ENCODE data around the gene CACNA1B.
"Not testable (repeated sequence)": the region's sequence is repeated elsewhere in the genome, so short reads cannot be mapped to it uniquely, and the experiment has no call there.

CACNA1B gene

DNA sequence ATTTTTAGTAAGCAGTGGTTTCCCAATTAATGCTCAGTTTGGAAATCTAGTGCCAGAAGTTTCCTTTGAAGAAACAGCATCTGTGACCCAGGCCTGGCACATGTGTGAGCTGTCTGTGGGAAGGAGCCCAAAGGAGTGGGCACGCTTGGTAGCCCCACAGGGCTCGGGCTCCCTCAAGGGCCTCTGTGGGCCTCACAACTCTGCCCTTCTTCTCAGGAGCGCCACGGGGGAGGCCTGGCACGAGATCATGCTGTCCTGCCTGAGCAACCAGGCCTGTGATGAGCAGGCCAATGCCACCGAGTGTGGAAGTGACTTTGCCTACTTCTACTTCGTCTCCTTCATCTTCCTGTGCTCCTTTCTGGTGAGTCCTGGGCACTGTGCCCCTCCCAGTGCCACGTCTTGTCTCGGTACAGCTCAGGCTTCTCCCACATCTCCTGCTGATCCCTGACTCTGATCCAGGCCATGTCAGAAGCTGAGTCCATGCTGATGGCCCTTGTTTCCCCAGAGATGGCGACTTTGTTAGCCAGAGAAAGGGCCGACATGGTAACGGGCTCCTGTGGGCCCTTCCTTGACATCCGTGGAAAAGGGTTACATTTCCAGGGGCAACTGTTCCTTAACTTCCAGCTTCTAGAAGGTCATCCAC, 200.4 kb downstream of the CACNA1B start:
- DNase-seq (ENCODE audit: extremely low spot score, insufficient read length, low read depth): no peak
- FAIRE-seq: no peak

DNA sequence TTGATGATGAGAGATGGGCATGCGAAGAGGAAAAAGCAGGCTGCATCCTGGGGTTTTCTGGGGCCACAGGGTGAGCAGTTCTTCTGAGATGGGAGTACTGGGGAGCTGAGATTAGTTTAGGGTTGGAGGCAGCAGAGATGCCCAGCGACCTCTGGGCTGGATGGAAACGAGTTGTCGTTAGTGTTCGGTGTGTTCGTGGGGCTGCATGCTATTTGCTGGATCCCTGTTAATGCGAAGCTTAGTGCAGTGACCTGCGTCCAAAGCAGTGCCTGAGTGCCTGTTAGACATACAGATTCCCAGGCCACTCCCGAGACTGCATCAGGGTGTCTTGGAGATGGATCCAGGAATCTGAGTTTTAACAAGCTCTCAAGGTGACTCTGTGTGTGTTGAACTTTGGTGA, 201.3 kb downstream of the CACNA1B start:
- FAIRE-seq (no peak), DNase-seq (ENCODE audit: extremely low spot score, insufficient read length, low read depth) (no peak)

- FAIRE-seq: no peak
- DNase-seq (ENCODE audit: extremely low spot score, insufficient read length, low read depth): no peak
Measured at GRCh38 chr9:138080979-138081378, 203.4 kb downstream of the CACNA1B start.

GRCh38 chr9:138082918-138083636, 205.5 kb downstream of the CACNA1B start:
- DNase-seq (ENCODE audit: extremely low spot score, insufficient read length, low read depth): no peak
- FAIRE-seq: no peak

DNA sequence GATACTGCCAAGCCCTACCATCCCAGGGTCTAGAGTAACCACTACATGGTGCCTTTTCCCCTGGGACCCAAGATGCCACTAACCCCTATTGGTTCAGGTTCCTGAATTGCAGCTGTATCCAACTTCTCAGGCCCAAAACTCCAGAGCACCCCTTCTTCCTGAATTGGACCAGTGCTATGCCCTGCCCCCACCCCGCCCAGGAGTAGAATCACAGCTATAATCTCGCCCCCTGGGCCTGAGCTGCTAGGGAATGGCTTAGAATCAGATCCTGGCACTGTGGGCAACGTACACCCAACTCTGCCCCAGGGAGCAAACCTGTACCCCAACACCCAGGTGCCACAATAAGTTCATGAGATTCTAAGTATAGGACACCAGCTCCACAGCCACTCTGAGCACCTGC, 206.3 kb downstream of the CACNA1B start:
- FAIRE-seq: no peak
- DNase-seq (ENCODE audit: extremely low spot score, insufficient read length, low read depth): no peak

DNA sequence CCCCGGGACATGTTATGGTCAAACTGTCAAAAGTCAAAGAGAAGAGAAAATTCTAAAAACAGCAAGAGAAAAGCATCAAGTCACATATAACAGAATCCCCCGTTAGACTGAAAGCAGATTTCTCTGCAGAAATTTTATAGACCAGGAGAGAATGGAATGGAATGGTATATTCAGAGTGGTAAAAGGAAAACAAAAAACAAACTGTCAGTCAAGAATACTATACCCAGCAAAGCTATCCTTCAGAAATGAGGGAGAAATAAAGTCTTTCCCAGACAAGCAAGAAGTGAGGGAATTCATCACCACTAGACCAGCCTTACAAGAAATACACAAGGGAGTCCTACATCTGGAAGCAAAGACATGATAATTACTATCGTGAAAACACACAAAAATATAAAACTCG, 208.0 kb downstream of the CACNA1B start:
- no peak for DNase-seq (ENCODE audit: extremely low spot score, insufficient read length, low read depth)
- FAIRE-seq: no peak

GRCh38 chr9:138092057-138092456, 214.5 kb downstream of the CACNA1B start:
- DNase-seq (ENCODE audit: extremely low spot score, insufficient read length, low read depth); FAIRE-seq: not testable (repeated sequence)

- FAIRE-seq: no peak
- no peak for DNase-seq (ENCODE audit: extremely low spot score, insufficient read length, low read depth)
Measured at GRCh38 chr9:138094028-138094427, 216.4 kb downstream of the CACNA1B start.

DNA sequence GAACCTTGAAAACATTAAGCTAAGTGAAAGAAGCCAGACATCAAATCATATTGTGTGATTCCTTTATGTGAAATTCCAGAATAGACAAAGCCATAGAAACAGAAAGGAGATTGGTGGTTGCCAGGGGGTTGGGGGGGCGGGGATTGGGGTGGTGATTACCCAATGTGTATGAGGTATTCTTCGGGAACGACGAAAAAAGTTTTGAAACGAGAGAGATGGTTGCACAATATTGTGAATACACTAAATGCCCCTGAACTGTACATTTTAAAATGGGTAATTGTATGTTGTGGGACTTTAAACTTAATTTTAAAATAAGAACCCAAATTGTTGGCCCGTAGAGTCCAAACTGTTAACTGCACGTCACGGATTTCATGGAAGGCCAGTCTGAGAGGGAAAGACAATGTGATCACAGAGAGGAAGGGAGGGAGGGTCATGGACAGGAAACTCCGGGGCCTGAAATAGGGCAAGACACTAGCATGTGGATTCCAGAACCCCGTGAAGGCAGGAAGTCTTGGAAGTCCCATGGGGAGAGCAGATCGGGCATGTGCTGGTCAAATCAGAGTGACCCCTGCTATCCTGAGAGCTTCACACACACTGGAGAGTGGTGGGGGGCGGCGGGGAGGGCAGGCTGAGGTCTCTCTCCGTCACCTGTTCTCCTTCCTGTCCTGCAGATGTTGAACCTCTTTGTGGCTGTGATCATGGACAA, 218.4 kb downstream of the CACNA1B start:
- DNase-seq (ENCODE audit: extremely low spot score, insufficient read length, low read depth) (no peak), FAIRE-seq (no peak)

GRCh38 chr9:138096519-138096845, 218.9 kb downstream of the CACNA1B start:
- FAIRE-seq (no peak), DNase-seq (ENCODE audit: extremely low spot score, insufficient read length, low read depth) (no peak)

DNA sequence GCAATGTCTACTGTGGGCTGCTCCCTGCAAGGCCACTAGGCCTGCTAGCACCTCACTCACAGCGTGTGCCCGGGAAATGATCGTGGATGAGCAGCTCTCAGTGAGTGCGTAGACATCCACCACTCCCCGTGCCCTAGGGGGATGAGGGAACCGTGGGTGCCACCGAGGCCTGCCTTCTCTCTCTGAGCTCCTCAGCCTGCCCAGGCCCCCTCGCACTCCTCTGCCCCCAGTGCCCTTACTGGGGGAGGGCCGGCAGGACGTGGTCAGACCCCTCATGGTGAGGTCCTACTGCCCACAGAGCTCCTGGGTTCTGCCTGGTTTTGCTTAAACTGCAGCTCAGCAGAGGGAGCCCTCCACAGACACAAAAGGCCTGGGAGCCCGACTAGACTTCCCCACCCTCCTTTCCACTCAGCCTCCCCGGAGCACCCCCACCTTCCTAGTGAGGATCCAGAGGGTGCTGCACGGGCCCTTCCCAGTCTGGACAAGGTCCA, 220.0 kb downstream of the CACNA1B start:
- DNase-seq (ENCODE audit: extremely low spot score, insufficient read length, low read depth): no peak
- no peak for FAIRE-seq

DNA sequence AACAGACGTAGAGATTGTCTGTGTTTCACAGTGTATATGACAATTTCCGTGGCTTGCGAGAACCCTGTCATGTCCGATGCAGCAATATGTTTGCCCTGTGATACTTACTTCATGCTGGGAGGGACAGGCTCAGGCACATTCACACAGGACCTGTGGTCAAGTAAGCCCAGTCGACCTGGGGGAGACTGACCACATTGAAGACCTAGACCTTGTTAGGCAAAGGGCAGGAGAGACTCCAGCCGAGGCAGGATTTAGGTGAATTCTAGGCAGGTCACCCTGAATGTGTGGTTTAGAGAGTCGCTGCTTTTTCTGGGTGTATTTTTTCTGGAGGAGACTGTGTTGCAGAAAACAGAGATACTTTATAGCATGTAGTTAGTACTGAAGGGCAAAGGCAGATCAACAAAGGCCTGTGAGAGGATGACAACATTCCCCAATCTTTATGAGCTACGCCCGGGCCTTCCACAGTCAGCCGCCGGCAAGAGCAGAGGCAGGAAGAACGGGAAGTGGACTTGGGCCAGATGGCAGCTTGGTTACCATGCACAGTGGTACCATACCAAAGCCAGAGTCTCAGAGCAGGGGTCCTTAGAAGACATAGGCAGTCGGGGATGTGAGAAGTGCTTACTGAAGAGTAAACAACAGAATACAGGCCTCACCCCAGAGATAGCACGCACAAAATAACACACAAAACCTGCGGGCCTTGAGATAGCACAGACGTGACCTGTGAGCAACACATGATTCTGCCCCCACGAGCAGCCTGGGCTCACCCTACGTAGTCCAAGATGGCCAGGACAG, 220.7 kb downstream of the CACNA1B start:
- FAIRE-seq (no peak), DNase-seq (ENCODE audit: extremely low spot score, insufficient read length, low read depth) (no peak)

DNA sequence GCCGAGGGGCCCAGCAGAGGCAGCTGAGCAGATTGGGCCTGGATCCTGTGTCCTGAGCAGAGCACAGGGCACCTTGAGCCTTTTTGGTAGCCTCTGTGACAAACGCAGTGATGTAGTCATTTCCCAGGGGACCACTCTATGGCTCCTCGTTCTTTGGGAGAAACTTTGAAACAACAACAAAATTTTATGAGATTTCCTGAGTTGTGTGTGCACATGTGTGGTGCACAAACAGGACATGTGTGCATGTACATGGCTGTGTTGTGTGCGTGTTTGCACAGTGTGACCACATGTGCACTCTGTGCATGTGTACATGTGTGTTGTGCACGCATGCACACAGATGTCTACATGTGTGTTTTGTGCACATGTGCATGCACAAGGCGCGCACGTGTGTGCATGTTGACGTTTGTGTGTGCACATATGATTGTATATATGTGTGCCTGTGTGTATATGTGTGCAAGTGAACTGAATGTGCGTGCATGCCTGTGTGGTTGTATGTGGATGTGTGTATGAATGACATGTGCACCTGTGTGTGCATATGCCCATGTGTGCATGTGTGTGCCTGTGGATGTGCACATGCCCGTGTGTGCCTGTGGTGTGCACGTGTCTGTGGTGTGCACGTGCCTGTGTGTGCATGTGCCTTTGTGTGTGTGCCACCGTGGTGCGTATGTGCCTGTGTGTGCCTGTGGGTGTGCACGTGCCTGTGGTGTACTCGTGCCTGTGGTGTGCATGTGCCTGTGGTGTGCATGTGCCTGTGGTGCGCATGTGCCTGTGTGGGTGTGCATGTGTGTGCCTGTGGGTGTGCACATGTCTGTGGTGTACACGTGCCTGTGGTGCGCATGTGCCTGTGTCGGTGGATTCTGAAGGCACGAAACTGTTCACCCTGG, 221.6 kb downstream of the CACNA1B start:
- FAIRE-seq: no peak
- DNase-seq (ENCODE audit: extremely low spot score, insufficient read length, low read depth): no peak

DNA sequence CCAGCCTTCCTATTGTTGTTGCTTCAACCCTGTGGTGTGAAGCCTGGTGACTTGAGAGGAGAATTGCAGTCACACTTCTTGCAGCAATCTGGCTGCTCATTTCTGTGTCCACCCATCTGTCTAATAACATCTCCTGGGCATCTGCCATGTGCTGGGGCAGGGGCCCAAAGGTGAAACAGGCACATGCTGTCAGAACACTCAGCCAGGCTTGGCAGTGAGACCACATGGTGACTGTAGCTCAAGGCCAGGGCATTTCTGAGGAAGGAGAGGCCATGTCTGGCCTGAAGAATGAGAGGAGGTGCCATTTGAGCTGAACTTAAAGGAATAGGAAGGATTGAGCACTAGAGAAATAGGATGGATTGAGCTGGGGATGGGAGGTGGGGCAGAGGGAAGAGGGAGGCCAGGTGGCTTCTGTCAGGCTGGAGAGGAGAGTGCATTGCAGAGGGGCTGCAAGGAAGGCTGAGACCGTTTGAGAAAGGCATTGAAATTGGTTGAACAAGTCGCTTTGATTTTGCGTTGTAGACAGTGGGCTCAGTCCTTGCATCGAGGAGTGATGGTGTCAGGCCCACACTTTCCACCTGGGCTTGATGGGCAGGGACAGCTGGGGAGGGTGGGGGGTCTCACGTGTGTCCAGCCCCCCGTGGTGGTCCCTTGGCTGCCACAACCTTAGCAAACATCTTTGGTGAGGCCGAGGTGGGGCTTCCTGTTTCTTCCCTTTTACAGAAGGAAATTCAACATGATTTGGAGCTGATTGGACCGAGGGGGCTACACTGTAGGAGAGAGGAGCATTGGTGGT, 222.4 kb downstream of the CACNA1B start:
- DNase-seq (ENCODE audit: extremely low spot score, insufficient read length, low read depth): no peak
- no peak for FAIRE-seq

DNA sequence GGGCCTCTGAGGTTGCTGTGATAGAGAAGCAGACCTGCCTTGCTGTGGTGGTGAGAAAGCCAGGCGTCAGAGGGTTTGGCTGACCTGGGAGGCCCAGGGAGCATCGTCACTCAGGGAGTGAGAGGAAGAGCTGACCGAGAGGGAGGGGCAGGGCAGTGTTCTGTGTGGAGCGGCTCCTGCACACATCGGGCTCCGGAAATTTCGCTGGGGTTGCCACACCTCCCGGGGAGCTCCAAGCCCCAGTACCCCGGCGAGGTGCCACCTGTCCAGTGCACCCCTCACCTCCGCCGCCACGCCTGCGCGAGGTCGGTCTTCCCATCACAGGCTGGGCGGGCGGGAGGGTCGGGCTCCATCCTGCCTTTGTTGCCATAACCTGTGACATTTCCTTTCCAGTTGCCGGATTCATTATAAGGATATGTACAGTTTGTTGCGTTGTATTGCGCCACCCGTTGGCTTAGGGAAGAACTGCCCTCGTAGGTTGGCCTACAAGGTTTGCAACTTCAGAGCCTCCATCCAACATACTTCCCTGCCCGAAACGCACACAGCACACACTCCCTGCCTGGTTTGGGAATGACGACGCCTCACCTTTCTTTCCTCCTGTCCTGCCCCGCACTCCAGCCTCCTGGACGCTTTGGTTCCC, 223.2 kb downstream of the CACNA1B start:
- DNase-seq (ENCODE audit: extremely low spot score, insufficient read length, low read depth) (no peak), FAIRE-seq (no peak)

DNA sequence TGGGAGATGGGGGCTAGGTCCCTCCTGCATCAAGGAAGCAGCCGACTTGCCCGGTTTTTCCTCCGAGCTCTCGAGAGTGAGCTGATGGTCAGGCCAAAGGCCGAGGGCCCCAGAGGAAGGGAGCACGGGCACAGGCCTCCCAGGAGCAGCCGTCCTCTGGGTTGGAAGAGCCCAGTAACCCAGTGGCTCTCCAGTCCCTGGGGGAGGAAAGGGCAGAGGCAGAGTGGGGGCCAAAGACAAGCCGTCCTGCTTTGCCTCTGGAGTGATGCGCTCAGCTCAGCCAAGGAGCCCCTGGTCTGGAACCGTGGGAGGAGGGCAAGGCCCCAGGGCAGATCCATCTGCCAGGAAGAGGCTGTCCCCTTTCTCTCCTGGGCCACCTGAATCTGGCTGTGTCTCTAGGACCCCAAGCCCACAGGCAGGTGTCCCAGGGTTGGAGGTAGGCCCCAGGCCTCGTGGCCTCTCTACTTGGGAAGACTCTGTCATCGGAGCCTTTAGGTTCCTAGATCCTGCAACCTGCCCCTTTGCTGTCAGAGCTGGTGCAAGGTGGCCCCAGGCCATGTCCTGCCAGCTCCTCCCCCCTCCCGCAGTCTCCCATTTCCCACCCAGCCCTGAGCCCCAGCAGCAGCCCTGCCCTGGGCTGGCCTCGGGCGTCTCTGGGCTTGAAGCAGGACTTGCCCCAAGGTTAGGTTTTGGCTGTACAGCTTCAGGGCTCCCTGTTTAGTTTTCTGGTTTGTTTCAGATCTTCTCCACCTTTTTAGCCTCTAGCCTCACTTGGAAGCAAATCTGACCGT, 224.1 kb downstream of the CACNA1B start:
- FAIRE-seq: no peak
- DNase-seq (ENCODE audit: extremely low spot score, insufficient read length, low read depth): no peak

DNA sequence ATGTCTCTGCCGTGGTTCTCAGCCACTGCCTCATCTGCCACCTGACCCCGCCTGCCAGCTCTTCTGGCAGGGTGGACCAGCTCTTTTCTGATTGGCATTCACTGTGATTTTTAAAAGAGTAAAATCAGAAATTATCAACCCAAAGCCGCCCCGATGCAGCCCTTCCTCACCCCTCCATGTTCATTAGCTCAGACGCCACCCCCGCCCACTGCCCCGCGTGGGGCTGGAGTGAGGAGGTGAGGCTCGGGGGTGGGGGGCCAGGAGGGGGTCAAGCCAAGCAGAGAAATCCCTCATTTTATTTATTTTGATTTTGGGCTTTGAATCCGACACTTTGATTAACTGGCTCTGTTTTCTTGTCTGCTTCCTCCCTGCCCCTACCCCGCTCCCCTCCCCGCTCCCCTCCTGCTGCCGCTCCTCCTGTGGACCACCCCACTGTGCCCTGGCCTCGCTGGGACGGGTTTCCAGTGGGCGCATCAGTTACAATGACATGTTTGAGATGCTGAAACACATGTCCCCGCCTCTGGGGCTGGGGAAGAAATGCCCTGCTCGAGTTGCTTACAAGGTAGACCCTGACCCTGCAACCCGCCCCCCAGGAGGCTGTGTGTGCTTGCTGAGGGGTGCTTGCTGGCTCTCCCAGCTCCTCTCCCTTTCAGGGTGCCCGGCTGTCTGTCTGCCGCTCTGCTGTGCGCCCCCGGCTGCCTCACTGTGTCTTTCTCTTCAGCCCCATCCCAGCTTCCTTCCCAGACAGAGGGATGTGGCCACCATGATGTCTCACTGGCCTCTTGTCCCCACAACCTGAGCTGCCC, 224.9 kb downstream of the CACNA1B start:
- FAIRE-seq: no peak
- DNase-seq (ENCODE audit: extremely low spot score, insufficient read length, low read depth): no peak

Data from GM18507 (cell line).